Measurements from ENCODE around the gene MYBPC3.

GRCh38 chr11:47351156-47352126 is 1.1 kb downstream of the MYBPC3 start:
- TF ChIP-seq CTCF (conservative IDR thresholded peaks at IDR 0.05; ENCODE audit: low read length) (no peak), EZH2phosphoT487 (IDR thresholded peaks at IDR 0.05; ENCODE audit: borderline replicate concordance) (no peak)

Measured in Loucy (cell line).